Cerebellar cortex (tissue), 1 donor: ENCODE results near the gene RFPL4AL1.
A peak's percentile ranks its signal among the peaks of the same experiment; 100 is the strongest.
"Not testable (repeated sequence)": the region's sequence is repeated elsewhere in the genome, so short reads cannot be mapped to it uniquely, and the experiment has no call there.

Source experiments
- DNase-seq: peaks from one replicate; pipeline ENCODE4 v3.0.0-alpha.2; 2015; ENCODE audit warnings: low spot score

Gene RFPL4AL1

GRCh38 chr19:55768818-55769217, at the start of gene RFPL4AL1:
RFPL4AL1 (plus strand) TSS chr19:55769118; CDS start chr19:55771805, 2,687 bp downstream.
- DNase-seq, result not testable (repeated sequence)

DNA sequence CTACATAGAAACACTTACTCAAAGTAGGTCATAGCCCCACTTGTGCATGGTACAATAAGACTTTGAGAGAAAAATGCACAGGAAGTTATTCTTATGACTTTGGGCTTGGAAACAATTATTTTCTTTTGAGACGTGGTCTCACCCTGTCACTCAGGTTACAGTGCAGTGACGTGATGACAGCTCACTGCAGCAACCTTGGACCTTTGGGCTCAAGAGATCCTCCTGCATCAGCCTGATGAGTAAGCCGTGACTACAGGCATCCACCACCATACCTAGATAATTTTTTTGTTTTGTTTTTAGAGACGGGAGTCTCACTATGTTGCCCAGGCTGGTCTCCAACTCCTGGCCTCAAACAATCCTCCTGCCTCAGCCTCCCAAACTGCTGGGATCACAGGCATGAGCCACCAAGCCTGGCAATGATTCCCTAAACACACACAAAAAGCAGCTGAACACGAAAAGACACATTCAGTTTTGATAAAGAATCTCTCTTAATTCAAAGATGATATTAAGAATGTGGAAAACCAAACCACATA, 48.6 kb upstream of the RFPL4AL1 start:
- no peak for DNase-seq

- DNase-seq, result no peak
Measured at GRCh38 chr19:55720801-55721200, 48.1 kb upstream of the RFPL4AL1 start.

DNA sequence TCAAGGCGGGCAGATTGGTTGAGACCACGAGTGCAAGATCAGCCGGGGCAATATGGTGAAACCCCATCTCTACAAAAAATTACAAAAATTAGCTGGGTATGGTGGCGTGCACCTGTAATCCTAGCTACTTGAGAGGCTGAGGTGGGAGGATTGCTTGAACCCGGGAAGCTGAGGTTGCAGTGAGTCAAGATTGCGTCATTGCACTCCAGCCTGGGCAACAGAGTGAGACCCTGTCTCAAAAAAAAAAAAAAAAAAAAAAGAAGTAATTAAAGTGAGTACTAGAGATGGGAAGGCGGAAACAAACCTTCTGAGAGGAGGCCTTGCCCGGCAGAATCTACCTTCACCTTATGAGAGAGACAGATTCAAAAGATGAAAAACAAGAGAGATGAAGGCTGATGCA, 45.4 kb upstream of the RFPL4AL1 start:
- no peak for DNase-seq

DNA sequence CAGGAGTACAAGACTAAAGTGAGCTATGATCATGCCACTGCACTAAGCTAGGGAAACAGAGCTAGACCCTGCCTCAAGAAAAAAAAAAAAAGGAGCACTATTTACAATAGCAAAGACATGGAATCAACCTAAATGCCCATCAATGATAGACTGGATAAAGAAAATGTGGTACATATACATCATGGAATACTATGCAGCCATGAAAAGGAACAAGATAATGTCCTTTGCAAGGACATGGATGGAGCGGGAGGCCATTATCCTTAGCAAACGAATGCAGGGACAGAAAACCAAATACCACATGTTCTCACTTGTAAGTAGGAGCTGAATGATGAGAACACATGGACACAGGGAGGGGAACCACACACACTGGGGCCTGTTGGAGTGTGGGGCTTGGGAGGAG, 38.5 kb upstream of the RFPL4AL1 start:
- DNase-seq, result not testable (repeated sequence)

GRCh38 chr19:55738302-55738701, 30.6 kb upstream of the RFPL4AL1 start, which contains the start of gene NLRP9:
NLRP9 (minus strand) TSS chr19:55738402; CDS start chr19:55738374, 28 bp downstream.
- DNase-seq, result no peak

GRCh38 chr19:55750715-55751114, 18.2 kb upstream of the RFPL4AL1 start:
- no peak for DNase-seq

DNA sequence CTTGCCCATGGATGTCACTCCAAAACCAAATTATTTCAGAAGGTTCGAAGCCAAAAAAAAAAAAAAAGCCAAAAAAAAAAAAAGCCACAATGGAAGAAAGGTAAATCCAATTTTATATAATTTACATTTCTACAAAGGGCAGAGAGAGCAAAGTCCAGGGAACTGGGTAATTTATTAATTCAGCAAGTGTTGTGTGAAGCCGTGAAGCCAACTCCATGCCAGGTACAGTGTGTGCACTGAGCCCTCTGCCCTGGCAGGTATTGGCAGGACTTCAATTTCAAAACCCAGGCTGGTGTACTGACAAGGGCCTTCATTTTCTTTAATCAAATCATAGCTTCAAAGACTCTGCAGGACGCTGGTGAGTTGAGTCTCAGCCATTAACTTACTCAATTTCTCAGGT, 15.5 kb upstream of the RFPL4AL1 start:
- DNase-seq, result no peak

- not testable (repeated sequence) for DNase-seq
Measured at GRCh38 chr19:55756808-55757207, 12.1 kb upstream of the RFPL4AL1 start.

DNA sequence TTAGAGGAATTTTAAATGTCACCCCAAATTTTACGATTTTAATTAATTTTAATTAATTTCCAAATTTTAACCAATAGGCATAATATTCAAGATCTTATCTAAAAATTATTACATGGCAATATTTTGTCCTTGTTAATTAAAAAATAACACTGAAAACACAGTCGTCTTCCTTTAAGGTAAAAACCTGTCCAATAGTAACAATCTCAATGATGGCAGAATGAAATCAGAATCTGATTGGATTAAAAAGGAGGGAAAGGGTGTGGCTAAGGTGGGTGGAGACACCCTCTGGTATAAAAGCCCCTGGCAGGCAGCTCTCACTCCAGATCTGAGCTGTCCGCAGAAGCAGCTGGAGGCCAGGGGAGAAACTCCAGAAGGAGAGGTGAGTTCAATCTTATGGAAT, 10.1 kb upstream of the RFPL4AL1 start, which contains the start of gene RFPL4A:
Gene RFPL4A (plus strand): TSS at position 301 of the 400 bp plus-strand sequence. CDS start 2,704 bp downstream, outside the sequence.
- not testable (repeated sequence) for DNase-seq

DNA sequence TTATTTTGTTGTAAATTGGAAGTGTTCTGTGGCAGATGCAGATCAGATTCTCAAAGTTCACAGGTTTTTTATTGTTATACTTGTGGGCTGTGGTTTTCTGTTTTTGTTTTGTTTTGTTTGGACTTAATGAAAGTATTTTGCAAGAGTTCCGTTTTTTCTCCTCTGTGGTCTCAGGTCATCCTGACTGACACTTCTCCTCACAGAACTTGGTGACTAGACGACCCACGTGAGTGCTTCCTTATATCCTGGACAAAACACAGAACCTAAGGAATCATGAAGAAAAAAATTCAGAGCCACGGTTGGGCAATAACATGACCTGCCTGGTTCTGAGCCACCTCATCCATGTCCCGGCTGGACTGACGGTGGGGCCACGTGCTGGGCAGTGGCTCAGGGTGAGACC, 2.5 kb upstream of the RFPL4AL1 start:
- no peak for DNase-seq

DNA sequence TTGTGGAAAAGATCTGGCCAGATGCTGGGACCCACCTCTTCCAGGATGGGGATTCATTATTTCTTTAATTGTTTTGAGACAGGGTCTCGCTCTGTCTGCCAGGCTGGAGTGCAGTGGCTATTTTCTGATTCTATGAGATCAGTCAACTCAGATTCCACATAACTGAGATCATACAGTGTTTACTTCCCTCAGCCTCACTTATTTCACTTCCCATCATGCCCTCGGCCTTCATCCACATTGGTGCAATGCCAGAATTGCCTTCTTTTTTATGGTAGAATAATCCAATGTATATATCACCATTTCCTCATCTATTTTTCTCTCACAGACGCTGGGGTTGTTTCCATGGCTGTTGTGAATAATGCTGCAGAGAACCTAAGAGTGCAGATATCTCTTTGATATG, 714 bp downstream of the RFPL4AL1 start:
- not testable (repeated sequence) for DNase-seq

DNA sequence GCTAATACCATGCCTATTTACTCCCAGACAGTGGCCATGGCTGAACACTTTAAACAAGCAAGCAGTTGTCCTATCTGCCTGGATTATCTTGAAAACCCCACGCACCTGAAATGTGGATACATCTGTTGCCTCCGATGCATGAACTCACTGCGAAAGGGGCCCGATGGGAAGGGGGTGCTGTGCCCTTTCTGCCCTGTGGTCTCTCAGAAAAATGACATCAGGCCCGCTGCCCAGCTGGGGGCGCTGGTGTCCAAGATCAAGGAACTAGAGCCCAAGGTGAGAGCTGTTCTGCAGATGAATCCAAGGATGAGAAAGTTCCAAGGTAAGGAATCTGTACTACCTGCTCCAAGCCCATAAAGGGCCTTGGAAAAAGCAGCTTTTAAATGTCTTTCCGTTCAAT, 8.6 kb downstream of the RFPL4AL1 start:
- DNase-seq, result peak; percentile 5

DNA sequence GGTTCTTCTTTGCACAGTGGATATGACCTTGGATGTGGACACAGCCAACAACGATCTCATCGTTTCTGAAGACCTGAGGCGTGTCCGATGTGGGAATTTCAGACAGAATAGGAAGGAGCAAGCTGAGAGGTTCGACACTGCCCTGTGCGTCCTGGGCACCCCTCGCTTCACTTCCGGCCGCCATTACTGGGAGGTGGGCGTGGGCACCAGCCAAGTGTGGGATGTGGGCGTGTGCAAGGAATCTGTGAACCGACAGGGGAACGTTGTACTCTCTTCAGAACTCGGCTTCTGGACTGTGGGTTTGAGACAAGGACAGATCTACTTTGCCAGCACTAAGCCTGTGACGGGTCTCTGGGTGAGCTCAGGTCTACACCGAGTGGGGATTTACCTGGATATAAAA, 9.4 kb downstream of the RFPL4AL1 start:
- DNase-seq, result no peak

DNA sequence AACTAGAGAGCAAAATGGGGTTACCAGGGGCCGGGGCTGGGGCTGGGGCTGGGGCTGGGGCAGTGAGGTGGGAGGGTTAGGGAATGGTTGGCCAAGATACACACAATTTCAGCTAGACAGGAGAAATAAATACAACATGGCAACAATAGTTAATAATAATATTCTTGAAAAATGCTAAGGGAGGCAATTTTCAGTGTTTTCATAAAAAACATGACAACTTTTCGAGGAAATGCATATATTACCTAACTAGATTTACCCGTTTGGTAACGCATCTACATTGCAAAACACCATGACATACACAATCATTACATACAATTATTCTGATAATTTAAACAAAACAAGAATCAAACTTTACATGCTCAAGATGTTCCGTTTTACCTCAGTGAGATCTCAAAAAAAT, 12.2 kb downstream of the RFPL4AL1 start:
- no peak for DNase-seq

DNA sequence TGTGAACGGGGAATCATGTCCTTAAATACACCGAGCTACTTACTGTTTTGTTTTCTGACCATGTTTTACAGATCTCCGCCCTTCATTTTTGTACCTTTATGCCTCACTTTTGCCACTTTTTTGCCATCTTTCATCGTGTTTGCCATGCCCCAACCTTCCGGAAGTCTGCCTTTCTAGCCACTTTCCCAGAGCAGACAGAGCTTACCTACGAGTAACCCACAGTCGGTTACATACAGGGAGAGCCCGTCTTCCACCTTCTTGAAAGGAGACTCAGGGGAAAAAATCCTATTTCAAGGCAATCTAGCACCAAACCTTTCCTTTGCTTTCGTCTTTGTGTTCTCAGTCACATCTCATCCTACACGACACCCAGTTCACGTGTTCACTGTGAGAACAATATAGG, 26.1 kb downstream of the RFPL4AL1 start:
- DNase-seq, result no peak

GRCh38 chr19:55801416-55801815, 32.5 kb downstream of the RFPL4AL1 start:
- no peak for DNase-seq

DNA sequence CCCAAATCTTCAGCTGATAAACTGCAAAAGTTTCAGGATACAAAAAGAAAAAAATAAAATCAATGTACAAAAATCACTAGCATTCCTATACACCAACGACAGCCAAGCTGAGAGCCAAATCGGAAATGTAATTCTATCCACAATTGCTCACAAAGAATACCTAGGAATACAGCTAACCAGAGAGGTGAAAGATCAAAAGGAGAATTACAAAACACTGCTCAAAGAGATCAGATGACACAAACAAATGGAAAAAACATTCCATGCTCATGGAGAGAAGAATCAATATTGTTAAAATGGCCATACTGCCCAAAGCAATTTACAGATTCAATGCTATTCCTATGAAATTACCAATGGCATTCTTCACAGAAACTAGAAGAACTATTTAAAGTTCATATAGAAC, 33.4 kb downstream of the RFPL4AL1 start:
- no peak for DNase-seq

GRCh38 chr19:55809381-55810058, 40.6 kb downstream of the RFPL4AL1 start:
- DNase-seq, result peak; percentile 65

DNA sequence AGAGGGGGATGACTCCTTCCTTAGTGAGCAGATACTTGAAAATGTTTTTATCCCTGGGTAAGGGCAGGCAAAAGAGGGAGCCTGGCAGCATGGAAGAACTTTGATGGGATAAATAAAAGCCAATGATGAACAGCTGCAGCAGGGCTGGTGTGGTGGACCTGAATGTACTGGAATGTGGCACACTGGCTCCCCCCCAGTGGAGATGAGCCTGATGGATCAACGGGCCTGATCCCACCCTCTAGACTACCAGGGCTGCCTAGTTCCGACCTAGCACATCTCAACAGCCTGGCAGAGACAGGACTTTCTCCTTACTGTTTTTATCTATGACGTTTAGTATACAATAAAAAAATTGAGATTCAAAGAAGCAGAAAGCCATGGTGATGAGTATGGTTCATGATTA, 42.4 kb downstream of the RFPL4AL1 start:
- no peak for DNase-seq

GRCh38 chr19:55812449-55812848, 43.5 kb downstream of the RFPL4AL1 start:
- no peak for DNase-seq

DNA sequence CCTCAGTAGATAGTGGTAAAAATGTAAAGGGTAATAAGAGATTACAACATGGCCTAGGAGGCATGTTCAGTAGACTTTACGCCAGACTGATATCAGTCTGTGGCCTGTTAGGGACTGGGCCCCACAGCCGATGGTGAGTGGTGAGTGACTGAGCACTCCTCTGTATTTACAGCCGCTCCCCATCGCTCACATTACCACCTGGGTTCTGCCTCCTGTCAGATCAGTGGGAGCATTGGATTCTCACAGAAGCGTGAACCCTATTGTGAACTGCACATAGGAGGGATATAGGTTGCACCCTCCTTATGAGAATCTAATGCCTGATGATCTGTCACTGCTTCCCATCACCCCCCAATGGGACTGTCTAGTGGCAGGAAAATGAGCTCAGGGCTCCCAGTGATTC, 45.0 kb downstream of the RFPL4AL1 start:
- DNase-seq, result no peak

GRCh38 chr19:55820037-55820436, 51.1 kb downstream of the RFPL4AL1 start:
- DNase-seq, result no peak
